ENCODE measurements around the gene BTNL8.

GRCh38 chr5:180922932-180923331 is 24.0 kb downstream of the BTNL8 start:
- TF ChIP-seq POLR2A (IDR thresholded peaks at IDR 0.05; ENCODE audit: low read depth, low read length) (no peak), TAF1 (IDR thresholded peaks at IDR 0.05; ENCODE audit: borderline replicate concordance, low read depth, low read length) (no peak)

Measured in GM12892 (cell line).